NCI-H1694 (cell line): ENCODE data around the gene PCSK6.

Experiments
- DNase-seq: peaks from one replicate; lab custom pipeline; 2025; lab: John Stamatoyannopoulos, UW

Gene PCSK6

GRCh38 chr15:101498717-101499480 lies 9.4 kb upstream of the PCSK6 start:
- DNase-seq: no peak

GRCh38 chr15:101498076-101498716 lies 8.7 kb upstream of the PCSK6 start:
- DNase-seq: no peak

- no peak for DNase-seq
These were observed 8.1 kb upstream of the PCSK6 start for GRCh38 chr15:101497484-101498034.

- DNase-seq: no peak
These were observed 7.5 kb upstream of the PCSK6 start for GRCh38 chr15:101497017-101497416.

DNA sequence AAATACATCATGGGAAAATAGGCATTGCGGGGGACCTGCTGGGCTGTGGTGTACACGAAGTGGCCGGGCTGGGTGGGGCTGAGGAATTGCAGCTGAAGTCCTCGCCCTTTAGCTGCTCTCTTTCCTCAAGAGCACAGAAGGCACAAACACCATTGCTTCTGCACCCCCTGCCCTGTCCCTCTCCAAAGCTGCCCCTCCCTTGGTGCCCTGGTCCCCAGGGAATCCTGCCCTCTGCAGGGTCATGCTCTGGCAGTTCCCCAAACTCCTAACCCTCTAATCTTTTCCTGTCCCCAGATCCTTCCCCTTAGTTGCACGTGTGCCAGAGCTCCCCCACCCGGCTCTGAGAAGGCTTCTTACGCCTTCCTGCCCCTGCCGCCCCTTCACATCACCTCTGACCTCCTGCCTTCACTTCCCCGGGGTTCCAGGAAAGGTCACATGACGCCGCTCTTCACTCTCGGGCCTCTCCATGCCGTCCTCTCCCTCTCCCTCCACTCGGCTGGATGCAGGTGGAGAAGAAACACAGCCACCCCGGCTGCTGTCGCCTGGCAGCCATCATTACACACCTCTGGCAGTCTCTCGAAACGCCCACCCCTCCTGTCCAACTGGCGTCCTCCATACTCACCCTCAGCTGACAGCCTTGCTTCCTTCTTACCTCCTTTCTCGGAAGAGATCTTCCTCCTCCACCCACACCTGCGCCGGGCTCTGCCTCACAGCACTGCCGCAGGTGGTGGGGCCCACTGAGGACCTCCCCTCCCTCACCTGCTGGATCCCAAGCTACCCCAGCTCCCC lies 6.9 kb upstream of the PCSK6 start:
- DNase-seq: no peak

DNA sequence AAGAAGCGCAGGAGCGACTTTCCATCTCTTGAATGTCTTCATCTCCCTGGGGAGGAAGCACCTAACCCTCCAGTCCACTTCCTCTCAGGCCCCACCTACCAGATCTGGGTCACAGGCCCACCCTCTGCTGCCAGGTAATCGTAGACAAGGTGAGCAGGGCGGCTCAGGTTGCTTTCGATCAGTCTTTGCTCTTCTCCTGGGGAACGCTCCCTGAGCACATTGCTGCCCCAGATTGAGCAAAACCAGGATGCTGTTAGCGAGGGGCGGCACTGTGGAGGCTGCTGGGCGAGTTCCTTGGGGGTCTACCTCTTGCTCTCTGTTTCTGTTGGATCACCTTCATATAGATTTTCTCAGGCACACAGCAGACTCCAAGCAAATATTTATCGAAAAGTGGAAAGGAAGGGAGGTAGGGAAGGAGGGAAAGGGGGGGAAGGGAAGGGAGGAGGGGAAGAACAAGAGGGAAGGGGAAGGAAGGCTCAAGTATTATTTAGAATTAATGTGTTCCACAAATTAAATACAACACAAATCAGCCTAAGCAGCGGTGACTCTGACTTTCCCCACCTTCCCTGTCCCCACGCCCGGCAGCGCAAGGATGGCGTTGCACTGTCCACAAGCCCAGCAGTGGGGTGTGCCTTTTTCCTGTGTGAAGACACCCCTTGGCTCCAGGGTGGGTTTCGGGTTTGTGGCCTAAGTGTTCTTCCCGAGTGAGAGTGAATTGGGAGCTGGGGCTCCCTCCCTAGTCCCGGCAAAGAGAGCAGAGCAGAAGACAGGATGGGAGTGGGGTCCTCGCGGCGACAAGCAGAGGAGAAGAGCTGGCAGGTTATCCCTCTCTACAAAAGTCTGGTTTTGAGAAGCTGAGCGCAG lies 6.1 kb upstream of the PCSK6 start:
- DNase-seq: no peak

- DNase-seq: no peak
These were observed 4.8 kb upstream of the PCSK6 start for GRCh38 chr15:101494251-101494796.

- DNase-seq: no peak
These were observed 3.5 kb upstream of the PCSK6 start for GRCh38 chr15:101492766-101493692.

DNA sequence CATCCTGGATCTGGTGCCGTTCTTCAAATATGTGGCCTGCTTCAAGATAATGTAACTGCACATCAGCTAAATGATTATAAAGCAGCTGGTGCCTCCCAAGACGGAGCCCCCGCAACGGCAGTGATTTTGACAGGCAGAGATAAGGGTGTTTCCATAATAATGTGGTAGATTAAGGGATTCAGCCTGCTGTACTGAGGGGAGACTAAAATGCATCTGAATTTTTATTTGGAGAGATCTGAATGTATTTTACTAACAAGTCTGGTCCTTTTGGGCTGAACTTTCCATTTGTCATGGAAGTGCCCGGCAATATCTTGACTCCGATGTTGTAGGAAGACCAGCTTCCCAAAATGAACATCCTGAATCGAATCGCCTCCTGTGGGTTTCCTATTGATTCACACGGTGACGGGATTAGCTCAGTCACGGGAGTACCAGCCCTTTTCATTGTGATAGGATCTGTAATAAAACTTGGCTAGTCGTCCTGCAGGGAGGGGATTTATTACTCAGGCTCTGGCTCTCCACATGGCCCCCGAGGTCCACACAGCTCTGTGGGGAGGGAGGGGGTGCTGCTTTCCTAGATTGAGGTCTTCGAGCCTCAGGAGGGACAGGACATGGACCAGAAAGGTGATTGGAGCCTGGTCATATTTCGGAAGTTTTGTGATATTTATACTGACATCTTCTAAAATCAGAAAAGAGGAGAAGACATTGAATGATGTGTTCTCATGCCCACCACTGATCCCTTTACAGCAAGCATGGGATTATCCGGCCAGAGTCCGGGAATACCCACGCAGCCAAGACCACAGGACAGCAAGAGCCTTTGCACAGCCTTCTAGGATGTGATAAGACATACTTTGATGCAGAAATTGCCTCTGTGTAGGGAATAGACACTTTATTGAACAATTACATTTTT lies 2.5 kb upstream of the PCSK6 start:
- DNase-seq: no peak

- DNase-seq: no peak
These were observed 1.6 kb upstream of the PCSK6 start for GRCh38 chr15:101490922-101491733.

- no peak for DNase-seq
These were observed 943 bp upstream of the PCSK6 start for GRCh38 chr15:101490408-101490891.

DNA sequence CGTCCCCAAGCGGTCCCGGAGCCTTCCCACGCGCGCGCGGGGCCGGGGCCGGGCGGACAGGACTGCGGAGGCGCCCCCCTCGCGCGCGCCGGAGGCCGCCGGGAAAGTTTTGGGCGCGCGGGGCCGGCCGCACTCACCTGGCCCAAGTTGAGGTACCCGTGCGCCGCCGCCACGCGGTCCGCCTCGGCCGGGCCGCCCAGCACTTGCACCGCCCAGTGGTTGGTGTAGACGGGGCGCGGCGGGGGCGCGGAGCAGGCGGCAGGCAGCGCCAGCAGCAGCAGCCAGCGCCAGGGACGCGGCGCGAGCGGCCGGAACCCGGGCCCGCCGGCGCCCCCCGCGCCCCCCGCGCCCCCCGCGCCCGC lies 289 bp downstream of the PCSK6 start:
- no peak for DNase-seq

- DNase-seq: no peak
These were observed 975 bp downstream of the PCSK6 start for GRCh38 chr15:101488300-101489164.

DNA sequence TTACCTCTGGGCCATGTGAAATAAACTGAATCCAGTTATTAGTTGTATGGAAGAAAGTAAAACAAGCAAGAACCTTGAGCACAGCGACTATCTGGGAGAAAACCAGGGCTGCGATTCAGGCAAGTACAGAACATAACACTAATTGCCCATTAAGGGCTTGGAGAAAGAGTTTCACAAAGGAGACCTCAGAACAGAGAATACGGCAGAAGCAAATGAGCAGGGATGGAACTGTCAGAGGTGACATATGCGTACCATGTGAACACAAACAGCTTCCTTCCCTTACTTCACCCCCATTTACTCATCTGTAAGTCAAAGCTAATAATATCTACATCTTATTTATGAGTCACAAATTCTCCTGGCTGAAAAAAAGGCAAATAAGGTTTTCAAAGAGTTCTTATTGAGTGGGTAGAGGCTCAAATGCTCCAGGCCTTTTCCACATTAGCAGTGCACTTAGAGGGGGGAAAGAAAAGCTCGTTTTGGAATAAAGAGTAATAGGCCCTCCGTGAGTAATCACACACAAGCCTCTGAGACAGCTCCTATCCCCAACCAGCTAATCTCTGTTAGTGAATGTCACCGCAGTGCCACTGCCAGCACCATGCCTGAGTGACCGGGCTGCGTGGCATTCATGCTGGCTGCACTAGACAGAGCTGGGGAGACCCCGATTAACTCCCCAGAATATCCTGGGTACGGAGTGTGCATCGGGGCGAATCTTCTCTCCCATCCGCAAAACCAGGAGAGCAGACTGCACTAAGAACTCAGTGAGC lies 2.6 kb downstream of the PCSK6 start:
- no peak for DNase-seq

- DNase-seq: no peak
These were observed 6.0 kb downstream of the PCSK6 start for GRCh38 chr15:101483462-101483861.
